Glutamatergic neuron (in vitro differentiated cells): ENCODE data around the gene STRA8. TPM values are rescaled to one million over a fixed set of nuclear protein-coding genes. Genes with fewer than 3 reads are reported as not detected.

ENCODE experiments used
- DNase-seq: peaks from one replicate; pipeline ENCODE4 v3.0.0; 2022
- H3K27ac Mint-ChIP-seq: one replicate; pipeline ENCODE4 v1.8.0; 2020; ENCODE audit warnings: mild to moderate bottlenecking, mixed read lengths, inconsistent platforms; ENCODE audit not compliant: unreplicated experiment
- H3K27me3 Mint-ChIP-seq: one replicate; pipeline ENCODE4 v1.8.0; 2020; ENCODE audit warnings: mild to moderate bottlenecking, moderate library complexity, mixed read lengths, inconsistent platforms; ENCODE audit not compliant: unreplicated experiment
- H3K36me3 Mint-ChIP-seq: one replicate; pipeline ENCODE4 v1.8.0; 2020; ENCODE audit warnings: mild to moderate bottlenecking, mixed read lengths, inconsistent platforms; ENCODE audit not compliant: unreplicated experiment
- H3K4me1 Mint-ChIP-seq: one replicate; pipeline ENCODE4 v1.8.0; 2020; ENCODE audit warnings: mild to moderate bottlenecking, low read depth, mixed read lengths, inconsistent platforms; ENCODE audit not compliant: unreplicated experiment
- H3K4me3 Mint-ChIP-seq: one replicate; pipeline ENCODE4 v1.8.0; 2020; ENCODE audit warnings: mild to moderate bottlenecking, mixed read lengths, inconsistent platforms; ENCODE audit not compliant: unreplicated experiment
- H3K9me3 Mint-ChIP-seq: one replicate; pipeline ENCODE4 v1.8.0; 2020; ENCODE audit warnings: mild to moderate bottlenecking, moderate library complexity, mixed read lengths, inconsistent platforms; ENCODE audit not compliant: unreplicated experiment
- CTCF ChIP-seq: fragments of 200-600 bp; sonication (generic); IDR thresholded peaks from one replicate; pipeline ENCODE4 v1.5.0; 2021; ENCODE audit not compliant: partially characterized antibody, unreplicated experiment
- total RNA-seq: library from RNA; stranded (reverse); fragmentation: NEBNext Ultra II Directional; extraction: Animal tissue kit (Norgen Biotek cat#: 25700); gene quantifications from one replicate; pipeline ENCODE4 v1.2.1, GENCODE V29; 2021; ENCODE audit not compliant: unreplicated experiment

The STRA8 gene
- total RNA-seq, 1 donor from 2014 or later, result not detected

- H3K9me3 Mint-ChIP-seq, result peaks cover 2% of the 10 kb centered on the region
- peaks cover 20% of the 10 kb centered on the region for H3K36me3 Mint-ChIP-seq
- H3K4me3 Mint-ChIP-seq, result no peak overlapping the region
- H3K4me1 Mint-ChIP-seq, result no peaks in the 10 kb centered on the region
- TF ChIP-seq CTCF, result no peak
- H3K27ac Mint-ChIP-seq, result no peak overlapping the region
- no peak for DNase-seq
- H3K27me3 Mint-ChIP-seq, result no peaks in the 10 kb centered on the region
Observed at GRCh38 chr7:135186841-135187253, 46.8 kb upstream of the STRA8 start.

- Mint-ChIP-seq H3K9me3 (no peaks in the 10 kb centered on the region), H3K4me3 (no peak overlapping the region), H3K27me3 (no peaks in the 10 kb centered on the region), H3K4me1 (no peaks in the 10 kb centered on the region), H3K27ac (no peak overlapping the region), H3K36me3 (peaks cover 9% of the 10 kb centered on the region)
- no peak for DNase-seq
- TF ChIP-seq CTCF, result no peak
Observed at GRCh38 chr7:135188298-135188984, 45.2 kb upstream of the STRA8 start.

GRCh38 chr7:135189221-135189662 lies 44.4 kb upstream of the STRA8 start:
- H3K9me3 Mint-ChIP-seq, result peaks cover 1% of the 10 kb centered on the region
- H3K4me3 Mint-ChIP-seq, result no peak overlapping the region
- peaks cover under 1% of the 10 kb centered on the region for H3K36me3 Mint-ChIP-seq
- no peak for TF ChIP-seq CTCF
- no peaks in the 10 kb centered on the region for H3K27me3 Mint-ChIP-seq
- DNase-seq, result no peak
- no peaks in the 10 kb centered on the region for H3K4me1 Mint-ChIP-seq
- H3K27ac Mint-ChIP-seq, result no peak overlapping the region

GRCh38 chr7:135189961-135190360 lies 43.7 kb upstream of the STRA8 start:
- Mint-ChIP-seq H3K36me3 (no peaks in the 10 kb centered on the region), H3K27ac (no peak overlapping the region), H3K4me3 (no peak overlapping the region), H3K4me1 (peaks cover 2% of the 10 kb centered on the region), H3K9me3 (peaks cover 3% of the 10 kb centered on the region), H3K27me3 (no peaks in the 10 kb centered on the region)
- DNase-seq, result no peak
- no peak for TF ChIP-seq CTCF

- H3K4me1 Mint-ChIP-seq, result peaks cover 6% of the 10 kb centered on the region
- peaks cover 3% of the 10 kb centered on the region for H3K9me3 Mint-ChIP-seq
- no peak for TF ChIP-seq CTCF
- H3K4me3 Mint-ChIP-seq, result no peak overlapping the region
- no peak overlapping the region for H3K27ac Mint-ChIP-seq
- DNase-seq, result no peak
- H3K27me3 Mint-ChIP-seq, result no peaks in the 10 kb centered on the region
- H3K36me3 Mint-ChIP-seq, result no peaks in the 10 kb centered on the region
Observed at GRCh38 chr7:135190703-135191102, 42.9 kb upstream of the STRA8 start.
